Upper lobe of left lung (tissue), 4 donors: ENCODE data around the gene KANSL1.

Experiments used
- EP300 ChIP-seq, 4 donors: sonication (generic); formaldehyde crosslinking; IDR thresholded peaks; one replicate each; pipeline ENCODE4 v1.5.1; 2017; ENCODE audit warnings: antibody characterized with exemption in 4 of 4, control low read depth in 2 of 4
- POLR2A ChIP-seq, 4 donors: fragments of 450-650 bp; IDR thresholded peaks; one replicate each; pipeline ENCODE4 v1.5.1; 2016 to 2017; ENCODE audit warnings: antibody characterized with exemption in 4 of 4, mild to moderate bottlenecking in 2 of 4

- no peak for TF ChIP-seq EP300 (IDR thresholded peaks at IDR 0.05)
- TF ChIP-seq POLR2A (IDR thresholded peaks at IDR 0.05): no peak
Observed at GRCh38 chr17:46089389-46089965, 103.8 kb downstream of the KANSL1 start.
